HG02678 (cell line): Measurements from ENCODE around the gene BRD1.

Experiments used
- ATAC-seq: cut with Tn5 transposase; IDR thresholded peaks from one replicate; pipeline ENCODE4 v1.9.1; 2021; ENCODE audit warnings: mild to moderate bottlenecking, moderate library complexity; ENCODE audit not compliant: unreplicated experiment

Gene BRD1

GRCh38 chr22:49827853-49828598 lies at the start of gene BRD1:
BRD1 (minus strand) TSS chr22:49827873; CDS start chr22:49824317, 3,556 bp downstream.
- ATAC-seq: peak; percentile 45

- no peak for ATAC-seq
These were observed 45.7 kb upstream of the BRD1 start for GRCh38 chr22:49873228-49873940.

- no peak for ATAC-seq
These were observed 44.7 kb upstream of the BRD1 start for GRCh38 chr22:49872347-49872746.

- ATAC-seq: no peak
These were observed 43.8 kb upstream of the BRD1 start for GRCh38 chr22:49871482-49871881.

GRCh38 chr22:49869845-49870712 lies 42.4 kb upstream of the BRD1 start:
- ATAC-seq: no peak

GRCh38 chr22:49869086-49869830 lies 41.6 kb upstream of the BRD1 start:
- no peak for ATAC-seq

- ATAC-seq: no peak
These were observed 39.9 kb upstream of the BRD1 start for GRCh38 chr22:49867303-49868265.

GRCh38 chr22:49866646-49867045 lies 39.0 kb upstream of the BRD1 start:
- ATAC-seq: no peak

GRCh38 chr22:49866134-49866533 lies 38.5 kb upstream of the BRD1 start:
- no peak for ATAC-seq

GRCh38 chr22:49865156-49865555 lies 37.5 kb upstream of the BRD1 start:
- no peak for ATAC-seq

- ATAC-seq: no peak
These were observed 36.3 kb upstream of the BRD1 start for GRCh38 chr22:49863931-49864330.

GRCh38 chr22:49862496-49862776 lies 34.8 kb upstream of the BRD1 start:
- no peak for ATAC-seq

GRCh38 chr22:49861642-49862495 lies 34.2 kb upstream of the BRD1 start:
- no peak for ATAC-seq

- ATAC-seq: no peak
These were observed 31.2 kb upstream of the BRD1 start for GRCh38 chr22:49858827-49859226.

- ATAC-seq: no peak
These were observed 29.3 kb upstream of the BRD1 start for GRCh38 chr22:49856766-49857618.

GRCh38 chr22:49856343-49856742 lies 28.7 kb upstream of the BRD1 start:
- no peak for ATAC-seq

- ATAC-seq: no peak
These were observed 27.7 kb upstream of the BRD1 start for GRCh38 chr22:49855251-49855911.
